Upper lobe of right lung (tissue), 1 donor: ENCODE measurements around the gene LYZL4. TPM values are rescaled to one million over a fixed set of nuclear protein-coding genes. Genes with fewer than 3 reads are reported as not detected.

Source experiments
- ATAC-seq: fragments of 200-7000 bp; cut with Tn5 transposase; one replicate; pipeline ENCODE4 v1.9.1; 2020; ENCODE audit warnings: mild to moderate bottlenecking, moderate library complexity
- DNase-seq: peaks from one replicate; pipeline ENCODE4 v3.0.0-alpha.2; 2020
- H3K27ac ChIP-seq: fragments of 200-600 bp; one replicate; pipeline ENCODE4 v1.8.0; 2022
- H3K27me3 ChIP-seq: fragments of 200-600 bp; one replicate; pipeline ENCODE4 v1.8.0; 2022; ENCODE audit warnings: mild to moderate bottlenecking
- H3K36me3 ChIP-seq: fragments of 200-600 bp; one replicate; pipeline ENCODE4 v1.8.0; 2022
- H3K4me1 ChIP-seq: fragments of 200-600 bp; one replicate; pipeline ENCODE4 v1.8.0; 2022
- H3K4me3 ChIP-seq: fragments of 200-600 bp; one replicate; pipeline ENCODE4 v1.8.0; 2022; ENCODE audit warnings: mild to moderate bottlenecking
- H3K9me3 ChIP-seq: fragments of 200-600 bp; one replicate; pipeline ENCODE4 v1.8.0; 2022
- intact Hi-C: fragments of 100-400 bp; cut with DNase I; formaldehyde crosslinking; loops from one replicate; pipeline ENCODE4 v1.11.0; 2022
- long read RNA-seq: library from polyadenylated mRNA; unstranded; transcript quantifications from one replicate; pipeline ENCODE4 v2.0.0, GENCODE V29; 2021
- total RNA-seq: library from RNA; stranded (reverse); fragmentation: NEBNext Ultra II Directional; extraction: Animal tissue kit (Norgen Biotek cat#: 25700); gene quantifications from one replicate; pipeline ENCODE4 v1.2.1, GENCODE V29; 2021
- TF ChIP-seq, protein P1 (sequence below): fragments of 200-600 bp; IDR thresholded peaks from one replicate; pipeline ENCODE4 v1.8.0; 2022; ENCODE audit warnings: antibody characterized with exemption
- donor health status: DM: no; HTN: yes; CAD: no; lungs with severe emphysema.

The LYZL4 gene, protein sequence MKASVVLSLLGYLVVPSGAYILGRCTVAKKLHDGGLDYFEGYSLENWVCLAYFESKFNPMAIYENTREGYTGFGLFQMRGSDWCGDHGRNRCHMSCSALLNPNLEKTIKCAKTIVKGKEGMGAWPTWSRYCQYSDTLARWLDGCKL
- total RNA-seq, result not detected
- long read RNA-seq, result 0 reads

DNA sequence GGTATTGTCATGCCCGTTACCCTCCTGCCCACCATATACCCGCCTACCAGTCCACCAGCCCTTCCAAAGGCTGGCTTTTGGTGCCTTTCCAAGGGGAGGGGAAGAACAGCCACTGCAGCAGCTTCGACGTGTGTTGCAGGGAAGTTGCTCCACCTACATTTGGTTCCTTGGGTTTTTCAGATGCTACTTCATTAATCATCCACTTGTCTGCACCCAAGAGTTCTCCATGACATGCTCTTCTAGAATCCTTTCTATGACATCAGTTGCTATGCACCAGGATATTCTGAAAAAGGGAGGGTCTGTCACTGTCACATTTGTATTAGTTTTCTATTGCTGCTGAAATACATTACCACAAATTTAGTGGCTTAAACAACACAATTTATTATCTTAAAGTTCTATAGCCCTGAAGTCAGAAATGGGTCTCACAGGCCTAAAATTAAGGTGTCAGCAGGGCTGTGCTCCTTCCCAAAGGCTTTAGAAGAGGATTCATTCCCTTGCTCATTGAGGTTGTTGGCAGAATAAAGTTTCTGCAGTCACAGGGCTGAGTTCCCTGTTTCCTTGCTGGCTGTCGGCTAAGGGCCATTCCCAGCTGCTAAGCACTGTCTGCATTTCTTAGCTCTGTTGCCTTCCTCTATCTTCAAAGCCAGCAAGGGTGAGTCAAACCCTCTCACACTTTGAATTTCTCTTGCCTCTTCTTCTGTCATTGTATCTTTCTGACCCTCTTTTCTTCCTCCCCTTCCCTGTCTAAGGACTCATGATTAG lies at the start of gene LYZL4:
Gene LYZL4 (minus strand): TSS at position 241 of the 762 bp plus-strand sequence. CDS start 3,359 bp downstream, outside the sequence.
- TF ChIP-seq, protein P1, sequence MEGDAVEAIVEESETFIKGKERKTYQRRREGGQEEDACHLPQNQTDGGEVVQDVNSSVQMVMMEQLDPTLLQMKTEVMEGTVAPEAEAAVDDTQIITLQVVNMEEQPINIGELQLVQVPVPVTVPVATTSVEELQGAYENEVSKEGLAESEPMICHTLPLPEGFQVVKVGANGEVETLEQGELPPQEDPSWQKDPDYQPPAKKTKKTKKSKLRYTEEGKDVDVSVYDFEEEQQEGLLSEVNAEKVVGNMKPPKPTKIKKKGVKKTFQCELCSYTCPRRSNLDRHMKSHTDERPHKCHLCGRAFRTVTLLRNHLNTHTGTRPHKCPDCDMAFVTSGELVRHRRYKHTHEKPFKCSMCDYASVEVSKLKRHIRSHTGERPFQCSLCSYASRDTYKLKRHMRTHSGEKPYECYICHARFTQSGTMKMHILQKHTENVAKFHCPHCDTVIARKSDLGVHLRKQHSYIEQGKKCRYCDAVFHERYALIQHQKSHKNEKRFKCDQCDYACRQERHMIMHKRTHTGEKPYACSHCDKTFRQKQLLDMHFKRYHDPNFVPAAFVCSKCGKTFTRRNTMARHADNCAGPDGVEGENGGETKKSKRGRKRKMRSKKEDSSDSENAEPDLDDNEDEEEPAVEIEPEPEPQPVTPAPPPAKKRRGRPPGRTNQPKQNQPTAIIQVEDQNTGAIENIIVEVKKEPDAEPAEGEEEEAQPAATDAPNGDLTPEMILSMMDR, result no peak
- Histone ChIP-seq H3K27ac (no peak within 1 kb of the TSS), H3K27me3 (no peaks in the 10 kb centered on the region), H3K9me3 (no peaks in the 10 kb centered on the region), H3K4me3 (no peak within 1 kb of the TSS), H3K4me1 (no peaks in the 10 kb centered on the region), H3K36me3 (no peaks in the 10 kb centered on the region)
- no peak for DNase-seq
- intact Hi-C loops, result no loop called here
- ATAC-seq, result no peak

DNA sequence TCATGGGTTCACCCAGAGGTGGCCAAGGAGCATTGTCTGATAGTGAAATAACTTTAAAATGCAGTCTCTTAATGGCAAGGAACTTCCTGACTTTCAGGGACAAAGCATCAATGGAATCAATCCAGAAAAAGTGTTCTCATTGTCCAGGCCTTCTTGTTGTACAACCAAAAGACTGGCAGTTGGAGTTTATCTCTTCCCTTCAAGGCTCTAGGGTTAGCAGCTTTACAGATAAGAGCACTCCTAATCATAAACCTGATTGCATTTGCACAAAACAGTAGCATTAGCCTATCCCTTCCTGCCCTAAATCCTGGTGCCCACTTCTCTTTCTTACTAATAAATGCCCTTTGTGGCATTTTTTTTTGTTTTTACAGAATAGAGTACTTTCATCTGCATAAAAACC lies 48.7 kb upstream of the LYZL4 start:
- no peak overlapping the region for H3K4me3 ChIP-seq
- TF ChIP-seq, protein P1, result no peak
- no peak for ATAC-seq
- no peak for DNase-seq
- H3K4me1 ChIP-seq, result no peaks in the 10 kb centered on the region
- H3K36me3 ChIP-seq, result no peaks in the 10 kb centered on the region
- no peak overlapping the region for H3K27ac ChIP-seq
- intact Hi-C loops, result no loop called here
- no peaks in the 10 kb centered on the region for H3K27me3 ChIP-seq
- H3K9me3 ChIP-seq, result no peaks in the 10 kb centered on the region

DNA sequence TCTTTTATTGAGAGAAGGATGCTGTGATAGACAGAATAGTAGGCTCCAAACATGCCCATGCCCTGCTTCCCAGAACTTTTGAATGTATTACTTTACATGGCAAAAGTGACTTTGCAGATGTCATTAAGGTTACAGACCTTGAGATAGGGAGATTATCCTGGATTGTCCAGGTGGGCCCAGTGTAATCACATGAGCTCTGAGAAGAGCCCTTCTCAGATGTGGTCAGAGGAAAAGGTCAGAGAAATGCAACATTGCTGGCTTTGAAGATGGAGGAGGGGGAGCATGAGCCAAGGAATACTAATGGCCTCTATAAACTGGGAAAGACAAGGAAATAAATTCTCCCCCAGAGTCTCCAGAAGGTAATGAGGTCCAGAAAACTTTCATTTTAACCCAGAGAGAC lies 45.8 kb upstream of the LYZL4 start:
- no peak for DNase-seq
- Histone ChIP-seq H3K27me3 (no peaks in the 10 kb centered on the region), H3K4me1 (peaks cover 11% of the 10 kb centered on the region), H3K4me3 (no peak overlapping the region), H3K9me3 (no peaks in the 10 kb centered on the region), H3K27ac (no peak overlapping the region), H3K36me3 (no peaks in the 10 kb centered on the region)
- intact Hi-C loops, result no loop called here
- ATAC-seq, result no peak
- TF ChIP-seq, protein P1, result no peak

DNA sequence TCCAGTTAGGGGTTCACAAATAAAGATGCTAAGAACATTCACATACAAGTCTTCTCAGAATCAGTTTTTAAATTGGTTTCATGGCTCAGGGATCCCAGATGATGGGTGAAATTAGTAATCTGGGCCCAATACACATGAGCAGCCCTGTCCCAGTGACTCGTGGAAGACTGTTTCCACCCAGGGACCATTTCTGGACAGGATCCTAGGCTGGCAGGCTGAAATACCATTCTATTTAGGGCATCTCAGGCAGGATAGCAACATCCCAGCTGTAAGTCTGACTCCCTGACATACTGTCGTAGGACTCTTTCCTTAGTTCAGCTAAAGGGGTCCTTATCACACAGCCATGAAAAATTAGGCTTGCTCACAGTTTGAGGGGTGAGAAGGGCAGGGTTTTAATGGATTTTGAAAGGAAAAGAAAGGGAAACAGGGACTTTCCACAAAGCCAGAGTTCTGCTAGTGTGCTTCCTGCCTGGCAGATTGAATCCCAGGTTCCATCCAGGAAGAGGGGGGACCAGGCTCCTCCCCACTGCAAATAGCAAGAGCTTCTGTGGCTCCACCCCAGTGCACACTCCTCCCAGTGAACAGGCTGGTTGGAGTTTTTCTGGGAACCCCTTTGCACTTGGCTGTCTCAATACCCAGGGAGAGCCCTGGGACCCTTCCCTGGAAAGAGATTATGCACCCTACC lies 41.3 kb upstream of the LYZL4 start:
- ATAC-seq (peak; percentile 30), DNase-seq (no peak)
- H3K27ac ChIP-seq, result peak overlapping the region; percentile 32
- H3K4me3 ChIP-seq, result no peak overlapping the region
- TF ChIP-seq, protein P1, result no peak
- H3K27me3 ChIP-seq, result no peaks in the 10 kb centered on the region
- H3K9me3 ChIP-seq, result no peaks in the 10 kb centered on the region
- H3K36me3 ChIP-seq, result no peaks in the 10 kb centered on the region
- intact Hi-C loops, result no loop called here
- peaks cover 11% of the 10 kb centered on the region for H3K4me1 ChIP-seq

DNA sequence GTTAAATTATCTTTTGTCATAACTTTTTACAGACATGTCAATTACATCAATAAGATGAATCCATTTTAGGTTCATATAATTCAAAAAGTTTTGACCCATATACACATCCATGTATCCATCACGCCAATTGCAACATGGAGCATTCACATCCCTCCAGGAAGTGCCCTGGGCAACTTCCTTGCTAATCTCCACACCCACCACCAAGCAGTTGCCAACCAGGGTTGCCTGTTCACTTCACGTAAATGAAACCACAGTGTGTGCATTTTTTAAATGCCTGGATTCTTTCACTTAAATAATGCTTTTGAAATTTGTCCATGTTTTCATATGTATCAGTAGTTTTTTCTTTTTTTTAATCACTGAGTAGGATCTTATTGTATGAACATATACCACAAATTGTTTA lies 40.7 kb upstream of the LYZL4 start:
- peaks cover 11% of the 10 kb centered on the region for H3K4me1 ChIP-seq
- no peaks in the 10 kb centered on the region for H3K9me3 ChIP-seq
- intact Hi-C loops, result no loop called here
- H3K4me3 ChIP-seq, result no peak overlapping the region
- ATAC-seq (no peak), DNase-seq (no peak)
- no peaks in the 10 kb centered on the region for H3K27me3 ChIP-seq
- TF ChIP-seq, protein P1, result no peak
- H3K36me3 ChIP-seq, result no peaks in the 10 kb centered on the region
- peak overlapping the region; percentile 32 for H3K27ac ChIP-seq
